ENCODE results near the gene TMEM200C. TPM values are rescaled to one million over a fixed set of nuclear protein-coding genes. Genes with fewer than 3 reads are reported as not detected.

The TMEM200C gene
- total RNA-seq, 1 donor from 2014 or later: 13.8 TPM

- H3K4me3 Mint-ChIP-seq (ENCODE audit: unreplicated experiment): no peak overlapping the region
- peaks cover 2% of the 10 kb centered on the region for H3K9me3 Mint-ChIP-seq (ENCODE audit: unreplicated experiment)
- no peaks in the 10 kb centered on the region for H3K27me3 Mint-ChIP-seq (ENCODE audit: unreplicated experiment)
- DNase-seq: no peak
- peaks cover 12% of the 10 kb centered on the region for H3K36me3 Mint-ChIP-seq (ENCODE audit: unreplicated experiment)
- no peak for TF ChIP-seq CTCF (IDR thresholded peaks at IDR 0.05; ENCODE audit: partially characterized antibody, unreplicated experiment)
- H3K4me1 Mint-ChIP-seq (ENCODE audit: low read depth, unreplicated experiment): no peaks in the 10 kb centered on the region
- H3K27ac Mint-ChIP-seq (ENCODE audit: unreplicated experiment): no peak overlapping the region
These were observed 38.1 kb downstream of the TMEM200C start for GRCh38 chr18:5857180-5857579.

GRCh38 chr18:5853253-5853652, 42.1 kb downstream of the TMEM200C start:
- Mint-ChIP-seq H3K4me1 (ENCODE audit: low read depth, unreplicated experiment) (peaks cover 4% of the 10 kb centered on the region), H3K9me3 (ENCODE audit: unreplicated experiment) (no peaks in the 10 kb centered on the region), H3K27me3 (ENCODE audit: unreplicated experiment) (no peaks in the 10 kb centered on the region), H3K4me3 (ENCODE audit: unreplicated experiment) (no peak overlapping the region), H3K27ac (ENCODE audit: unreplicated experiment) (no peak overlapping the region), H3K36me3 (ENCODE audit: unreplicated experiment) (no peaks in the 10 kb centered on the region)
- TF ChIP-seq CTCF (IDR thresholded peaks at IDR 0.05; ENCODE audit: partially characterized antibody, unreplicated experiment): no peak
- DNase-seq: no peak

GRCh38 chr18:5851998-5852397, 43.3 kb downstream of the TMEM200C start:
- Mint-ChIP-seq H3K9me3 (ENCODE audit: unreplicated experiment) (no peaks in the 10 kb centered on the region), H3K27ac (ENCODE audit: unreplicated experiment) (no peak overlapping the region), H3K36me3 (ENCODE audit: unreplicated experiment) (no peaks in the 10 kb centered on the region), H3K4me1 (ENCODE audit: low read depth, unreplicated experiment) (peaks cover 4% of the 10 kb centered on the region), H3K4me3 (ENCODE audit: unreplicated experiment) (no peak overlapping the region), H3K27me3 (ENCODE audit: unreplicated experiment) (no peaks in the 10 kb centered on the region)
- TF ChIP-seq CTCF (IDR thresholded peaks at IDR 0.05; ENCODE audit: partially characterized antibody, unreplicated experiment): no peak
- no peak for DNase-seq

GRCh38 chr18:5842653-5843052, 52.7 kb downstream of the TMEM200C start:
- no peak overlapping the region for H3K27ac Mint-ChIP-seq (ENCODE audit: unreplicated experiment)
- H3K27me3 Mint-ChIP-seq (ENCODE audit: unreplicated experiment): no peaks in the 10 kb centered on the region
- no peak overlapping the region for H3K4me3 Mint-ChIP-seq (ENCODE audit: unreplicated experiment)
- H3K4me1 Mint-ChIP-seq (ENCODE audit: low read depth, unreplicated experiment): peaks cover 2% of the 10 kb centered on the region
- peaks cover 10% of the 10 kb centered on the region for H3K36me3 Mint-ChIP-seq (ENCODE audit: unreplicated experiment)
- no peak for DNase-seq
- peaks cover 2% of the 10 kb centered on the region for H3K9me3 Mint-ChIP-seq (ENCODE audit: unreplicated experiment)
- no peak for TF ChIP-seq CTCF (IDR thresholded peaks at IDR 0.05; ENCODE audit: partially characterized antibody, unreplicated experiment)

- no peak for TF ChIP-seq CTCF (IDR thresholded peaks at IDR 0.05; ENCODE audit: partially characterized antibody, unreplicated experiment)
- no peak for DNase-seq
- no peaks in the 10 kb centered on the region for H3K27me3 Mint-ChIP-seq (ENCODE audit: unreplicated experiment)
- peaks cover 2% of the 10 kb centered on the region for H3K9me3 Mint-ChIP-seq (ENCODE audit: unreplicated experiment)
- H3K27ac Mint-ChIP-seq (ENCODE audit: unreplicated experiment): no peak overlapping the region
- H3K4me3 Mint-ChIP-seq (ENCODE audit: unreplicated experiment): no peak overlapping the region
- H3K36me3 Mint-ChIP-seq (ENCODE audit: unreplicated experiment): peaks cover 10% of the 10 kb centered on the region
- peaks cover 2% of the 10 kb centered on the region for H3K4me1 Mint-ChIP-seq (ENCODE audit: low read depth, unreplicated experiment)
These were observed 53.8 kb downstream of the TMEM200C start for GRCh38 chr18:5841518-5841917.

All from glutamatergic neuron (in vitro differentiated cells).